ENCODE results near the gene TYROBP. TPM values are rescaled to one million over a fixed set of nuclear protein-coding genes. Genes with fewer than 3 reads are reported as not detected.

Gene TYROBP
- total RNA-seq, 1 donor from 2014 or later: 31.5 TPM

- peak in 1 of 2 donors; percentile 85 for DNase-seq (ENCODE audit: low spot score in 2 of 2)
- H3K9me3 ChIP-seq: no peaks in the 10 kb centered on the region
- peaks cover 7 to 12% of the 10 kb centered on the region in 2 donors for H3K4me1 ChIP-seq
- peak within 1 kb of the TSS; percentile 73 to 84 for H3K4me3 ChIP-seq
- H3K27ac ChIP-seq: peak within 1 kb of the TSS; percentile 79 to 89
- no peak for TF ChIP-seq CTCF (IDR thresholded peaks at IDR 0.05)
- no peaks in the 10 kb centered on the region for H3K27me3 ChIP-seq
- intact Hi-C loops (cut with DNase I): loop anchor here (2.0 to 10.0 kb wide), 2 partner anchors 243 to 811 kb away; no protein-coding TSS in a partner anchor
- H3K36me3 ChIP-seq: peaks cover 8 to 16% of the 10 kb centered on the region in 2 donors
Measured at GRCh38 chr19:35935911-35936737, 28.0 kb upstream of the TYROBP start, which contains the start of gene LRFN3. TSS of gene LRFN3 (plus strand) at chr19:35936374. CDS start at chr19:35939426, 3,052 bp downstream.

DNA sequence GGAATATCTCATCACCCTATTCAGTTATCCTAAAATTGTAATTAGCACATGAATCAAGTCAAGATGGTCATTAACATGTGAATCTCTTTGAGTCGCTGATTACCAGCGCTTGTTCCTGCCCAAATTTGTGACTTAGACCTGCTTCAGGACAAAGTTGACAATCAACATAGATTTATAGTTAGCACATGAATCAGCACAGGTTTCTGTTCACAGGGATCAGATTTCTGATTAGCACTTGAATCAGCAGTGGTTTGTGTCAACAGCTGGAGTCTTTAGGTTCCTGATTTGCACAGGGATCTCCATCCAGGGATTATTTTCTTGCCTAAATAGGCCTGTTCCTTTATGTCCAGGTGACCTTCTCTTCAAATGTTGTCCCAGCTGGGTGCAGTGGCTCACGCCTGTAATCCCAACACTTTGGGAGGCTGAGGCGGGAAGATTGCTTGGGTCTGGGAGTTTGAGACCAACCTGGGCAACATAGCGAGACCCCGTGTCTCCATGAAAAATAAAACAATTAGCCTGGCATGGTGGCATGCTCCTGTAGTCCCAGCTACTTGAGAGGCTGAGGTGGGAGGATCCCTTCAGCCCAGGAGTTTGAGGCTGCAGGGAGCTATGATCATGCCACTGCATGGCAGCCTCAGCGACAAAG is 24.3 kb upstream of the TYROBP start:
- intact Hi-C loops (cut with DNase I): loop anchor here (5.0 to 10.0 kb wide), 2 partner anchors 285 to 808 kb away; partner anchors contain the start of gene COX6B1
- no peaks in the 10 kb centered on the region for H3K27me3 ChIP-seq
- H3K4me1 ChIP-seq: peaks cover 7 to 9% of the 10 kb centered on the region in 2 donors
- no peak overlapping the region for H3K4me3 ChIP-seq
- no peak for TF ChIP-seq CTCF (IDR thresholded peaks at IDR 0.05)
- H3K27ac ChIP-seq: no peak overlapping the region
- H3K36me3 ChIP-seq: no peaks in the 10 kb centered on the region
- no peak for DNase-seq (ENCODE audit: low spot score in 2 of 2)
- H3K9me3 ChIP-seq: no peaks in the 10 kb centered on the region

DNA sequence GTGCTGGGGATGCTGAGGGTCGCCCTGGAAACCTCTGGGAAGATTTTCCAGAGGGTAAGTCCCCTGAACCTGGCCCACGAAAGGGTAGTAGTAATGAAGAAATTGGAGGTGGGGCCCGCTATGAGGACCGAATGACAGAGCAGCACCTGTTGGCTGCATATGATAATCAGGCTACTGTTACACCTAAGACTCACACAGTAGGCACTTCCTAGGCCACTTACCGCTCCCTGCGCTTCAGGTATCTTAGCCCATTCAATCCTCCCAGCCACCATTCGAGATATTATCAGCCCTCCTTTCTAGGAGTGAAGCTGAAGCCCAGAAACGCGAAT is 23.7 kb upstream of the TYROBP start:
- Histone ChIP-seq H3K9me3 (no peaks in the 10 kb centered on the region), H3K27ac (no peak overlapping the region), H3K27me3 (no peaks in the 10 kb centered on the region), H3K4me1 (peaks cover 7 to 9% of the 10 kb centered on the region in 2 donors), H3K36me3 (no peaks in the 10 kb centered on the region), H3K4me3 (peak overlapping the region in 1 of 2 donors; percentile 39)
- intact Hi-C loops (cut with DNase I): loop anchor here (1.0 to 10.0 kb wide), 8 partner anchors 33 to 807 kb away; partner anchors contain the start of genes ARHGAP33, COX6B1, THAP8 and WDR62
- DNase-seq (ENCODE audit: low spot score in 2 of 2): no peak
- peak in 1 of 3 experiments; percentile 27 for TF ChIP-seq CTCF (IDR thresholded peaks at IDR 0.05)

DNA sequence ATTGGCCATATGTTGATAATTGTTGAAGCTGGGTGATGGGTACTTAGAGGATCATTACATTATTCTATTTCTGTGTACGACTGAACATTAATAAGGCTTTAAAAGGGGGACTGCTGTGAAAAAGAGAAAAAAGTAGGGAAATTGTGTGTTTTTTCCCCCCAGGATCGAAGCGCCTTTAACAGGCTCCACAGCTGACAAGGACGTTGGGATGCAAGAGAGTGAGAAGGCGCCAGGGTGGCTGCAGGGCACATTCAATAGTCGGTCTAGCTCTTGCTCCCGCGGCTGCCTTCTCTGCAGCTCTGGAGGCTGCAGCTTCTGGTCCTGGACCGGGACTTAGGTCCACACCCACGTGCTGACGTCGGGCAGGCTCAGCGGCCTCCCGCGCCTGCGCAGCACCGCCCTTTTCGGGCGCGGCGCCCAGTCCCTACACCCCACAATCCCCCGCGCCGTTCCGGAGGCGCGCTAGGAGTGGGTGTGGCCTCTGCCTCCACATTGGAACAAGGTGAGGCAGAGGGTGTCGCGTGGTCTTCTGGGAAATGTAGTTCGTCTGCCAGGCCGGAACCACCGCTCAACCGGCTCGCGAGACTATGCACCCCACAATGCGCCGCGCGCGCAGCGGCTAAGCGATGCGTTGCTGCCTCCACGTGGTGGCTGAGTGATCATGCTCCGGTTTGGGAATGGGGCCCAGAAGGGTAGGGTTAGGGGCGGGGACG is 23.2 kb upstream of the TYROBP start:
- DNase-seq (ENCODE audit: low spot score in 2 of 2): peak; percentile 98 to 100
- Histone ChIP-seq H3K4me1 (peaks cover 7 to 9% of the 10 kb centered on the region in 2 donors), H3K9me3 (no peaks in the 10 kb centered on the region), H3K36me3 (no peaks in the 10 kb centered on the region), H3K27me3 (no peaks in the 10 kb centered on the region), H3K4me3 (peak overlapping the region in 1 of 2 donors; percentile 51), H3K27ac (peak overlapping the region in 1 of 2 donors; percentile 53)
- intact Hi-C loops (cut with DNase I): loop anchor here (1.0 to 10.0 kb wide), 8 partner anchors 32 to 807 kb away; partner anchors contain the start of genes ARHGAP33, COX6B1, THAP8 and WDR62
- peak; percentile 92 to 99 (median 93) for TF ChIP-seq CTCF (IDR thresholded peaks at IDR 0.05)

DNA sequence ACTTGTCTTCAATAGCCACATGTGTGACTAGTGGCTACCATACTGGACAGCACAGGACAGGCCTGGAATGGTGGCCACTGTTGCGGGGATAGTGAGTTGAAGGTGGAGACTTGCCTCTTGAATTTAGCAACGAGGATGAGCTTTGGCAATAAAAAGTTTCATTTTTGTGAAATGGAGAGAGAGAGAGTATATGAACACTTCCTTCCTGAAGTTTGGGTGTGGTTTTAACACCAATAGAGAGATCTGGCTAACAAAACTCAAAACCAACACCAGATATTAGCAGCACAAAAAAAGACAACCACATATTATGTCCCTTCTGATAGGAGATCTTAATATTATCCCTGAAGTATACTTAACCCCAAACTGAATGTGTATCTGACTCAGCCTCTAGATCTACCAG is 21.8 kb upstream of the TYROBP start:
- intact Hi-C loops (cut with DNase I): loop anchor here (5.0 to 10.0 kb wide), 2 partner anchors 283 to 805 kb away; partner anchors contain the start of gene COX6B1
- H3K4me3 ChIP-seq: no peak overlapping the region
- no peak for TF ChIP-seq CTCF (IDR thresholded peaks at IDR 0.05)
- DNase-seq (ENCODE audit: low spot score in 2 of 2): no peak
- no peaks in the 10 kb centered on the region for H3K27me3 ChIP-seq
- H3K4me1 ChIP-seq: no peaks in the 10 kb centered on the region
- no peaks in the 10 kb centered on the region for H3K36me3 ChIP-seq
- H3K9me3 ChIP-seq: no peaks in the 10 kb centered on the region
- no peak overlapping the region for H3K27ac ChIP-seq
